HCEC 1CT (cell line): ENCODE results near the gene SCAF1.
A peak's percentile ranks its signal among the peaks of the same experiment; 100 is the strongest.

Source experiments
- DNase-seq: peaks from one replicate; pipeline ENCODE4 v3.0.0-alpha.2; 2017

Gene SCAF1

GRCh38 chr19:49641688-49642491, at the start of gene SCAF1:
Gene SCAF1, plus strand, starts transcription at chr19:49642209. Its CDS starts 2,818 bp downstream, at chr19:49645027.
- DNase-seq, result peak; percentile 98

GRCh38 chr19:49592486-49593232, 49.4 kb upstream of the SCAF1 start:
- DNase-seq, result no peak

- DNase-seq, result peak; percentile 82
These were observed 48.5 kb upstream of the SCAF1 start for GRCh38 chr19:49593233-49594113.

GRCh38 chr19:49594157-49594992, 47.6 kb upstream of the SCAF1 start:
- DNase-seq, result no peak

GRCh38 chr19:49594993-49595818, 46.8 kb upstream of the SCAF1 start:
- no peak for DNase-seq

- DNase-seq, result no peak
These were observed 46.1 kb upstream of the SCAF1 start for GRCh38 chr19:49595819-49596404.

GRCh38 chr19:49596407-49596806, 45.6 kb upstream of the SCAF1 start:
- no peak for DNase-seq

GRCh38 chr19:49596954-49597702, 44.9 kb upstream of the SCAF1 start:
- DNase-seq, result no peak

GRCh38 chr19:49597703-49597974, 44.4 kb upstream of the SCAF1 start:
- DNase-seq, result no peak

- no peak for DNase-seq
These were observed 42.4 kb upstream of the SCAF1 start for GRCh38 chr19:49599378-49600295.

GRCh38 chr19:49601482-49602038, 40.4 kb upstream of the SCAF1 start:
- DNase-seq, result no peak

GRCh38 chr19:49602806-49603205, 39.2 kb upstream of the SCAF1 start:
- no peak for DNase-seq

- no peak for DNase-seq
These were observed 36.4 kb upstream of the SCAF1 start for GRCh38 chr19:49605605-49606004.

GRCh38 chr19:49609499-49610092, 32.4 kb upstream of the SCAF1 start:
- DNase-seq, result no peak

- peak; percentile 56 for DNase-seq
These were observed 28.6 kb upstream of the SCAF1 start for GRCh38 chr19:49613374-49613773.

- peak; percentile 92 for DNase-seq
These were observed 27.7 kb upstream of the SCAF1 start for GRCh38 chr19:49614096-49614833.

GRCh38 chr19:49615861-49616260, 26.1 kb upstream of the SCAF1 start:
- DNase-seq, result no peak

GRCh38 chr19:49616532-49616931, 25.5 kb upstream of the SCAF1 start:
- no peak for DNase-seq
